Keratinocyte (primary cell): ENCODE data around the gene LAMC3.

ENCODE experiments used
- CTCF ChIP-seq, 3 experiments: IDR thresholded peaks in 1 of 3; conservative IDR thresholded peaks in 1 of 3; optimal IDR thresholded peaks in 1 of 3; 2 replicates in 2 of 3; 3 replicates in 1 of 3; pipeline versions ENCODE3 to v1.5.1; 2011; ENCODE audit warnings: low read length in 3 of 3, mild to moderate bottlenecking in 3 of 3, moderate library complexity in 2 of 3, control low read depth in 1 of 3, inconsistent platforms in 1 of 3; ENCODE audit not compliant: insufficient read depth in 2 of 3; ENCODE audit errors: extremely low read depth in 1 of 3
- EZH2 ChIP-seq: IDR thresholded peaks from one replicate; pipeline ENCODE4 v1.6.1; 2012; ENCODE audit warnings: inconsistent platforms, mild to moderate bottlenecking, low read length, moderate library complexity

GRCh38 chr9:130999245-130999623 lies 9.7 kb upstream of the LAMC3 start:
- TF ChIP-seq CTCF (optimal IDR thresholded peaks at IDR 0.05 in 1 of 3, IDR thresholded peaks at IDR 0.05 in 1 of 3, conservative IDR thresholded peaks at IDR 0.05 in 1 of 3; ENCODE audit: extremely low read depth in 1 of 3, insufficient read depth in 2 of 3, low read length in 3 of 3) (no peak), EZH2 (no peak)
